Esophagus squamous epithelium (tissue), 4 donors: ENCODE data around the gene PLD5.
"Not testable (repeated sequence)": the region's sequence is repeated elsewhere in the genome, so short reads cannot be mapped to it uniquely, and the experiment has no call there.

Source experiments
- CTCF ChIP-seq, 6 experiments: fragments of 450-650 bp in 4 of 6; fragments of 200-600 bp in 2 of 6; sonication (generic) in 2 of 6; IDR thresholded peaks; one replicate each; pipeline ENCODE4 v1.5.1; 2016 to 2019; ENCODE audit warnings: antibody characterized with exemption in 6 of 6, mild to moderate bottlenecking in 4 of 6, moderate library complexity in 4 of 6
- POLR2A ChIP-seq, 4 donors: fragments of 450-650 bp; IDR thresholded peaks; one replicate each; pipeline ENCODE4 v1.6.1; 2017; ENCODE audit warnings: antibody characterized with exemption in 4 of 4, mild to moderate bottlenecking in 4 of 4, moderate library complexity in 3 of 4

- not testable (repeated sequence) for TF ChIP-seq CTCF, POLR2A (IDR thresholded peaks at IDR 0.05)
These were observed 193.6 kb downstream of the PLD5 start for GRCh38 chr1:242330865-242331264.
